ENCODE measurements around the gene TIGAR. TPM values are rescaled to one million over a fixed set of nuclear protein-coding genes. Genes with fewer than 3 reads are reported as not detected.

TIGAR gene
- total RNA-seq, 1 donor from 2014 or later: 3.0 TPM

- no peak for ATAC-seq
Observed at GRCh38 chr12:4282103-4282891, 38.7 kb upstream of the TIGAR start.

DNA sequence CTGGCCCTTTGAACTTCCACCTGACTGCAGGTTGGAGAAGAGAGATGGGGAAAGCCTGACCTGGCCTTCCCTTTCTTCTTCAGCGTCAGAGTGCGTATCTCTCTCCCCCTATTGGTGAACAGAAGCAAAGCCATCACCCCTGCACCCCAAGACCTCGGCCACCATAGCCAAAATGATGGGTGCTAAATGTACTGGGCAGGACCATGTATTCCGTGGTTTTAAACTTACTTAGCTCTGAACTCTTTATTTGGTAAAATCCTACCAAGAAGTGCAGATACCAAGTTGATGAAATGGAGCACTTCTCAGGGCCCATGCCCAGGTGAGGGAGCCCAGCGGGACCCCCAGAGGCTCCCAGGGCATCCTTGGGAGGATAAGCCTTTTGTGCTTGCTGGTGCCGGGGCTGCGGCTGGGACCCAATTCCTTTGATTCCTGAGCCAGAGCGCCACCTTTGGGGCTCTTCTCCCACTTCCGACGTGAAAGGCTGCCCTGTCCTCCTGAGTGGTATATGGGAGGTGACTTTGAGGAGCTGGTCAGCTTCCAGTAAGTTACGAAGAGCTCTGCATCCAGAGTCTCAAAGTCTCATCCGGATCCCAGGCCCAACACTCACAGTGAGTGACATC, 38.0 kb upstream of the TIGAR start:
- no peak for DNase-seq (ENCODE audit: low spot score)
- no peak for ATAC-seq

More at GRCh38 chr12:4282103-4282891, 38.7 kb upstream of the TIGAR start:
- DNase-seq (ENCODE audit: low spot score): no peak

DNA sequence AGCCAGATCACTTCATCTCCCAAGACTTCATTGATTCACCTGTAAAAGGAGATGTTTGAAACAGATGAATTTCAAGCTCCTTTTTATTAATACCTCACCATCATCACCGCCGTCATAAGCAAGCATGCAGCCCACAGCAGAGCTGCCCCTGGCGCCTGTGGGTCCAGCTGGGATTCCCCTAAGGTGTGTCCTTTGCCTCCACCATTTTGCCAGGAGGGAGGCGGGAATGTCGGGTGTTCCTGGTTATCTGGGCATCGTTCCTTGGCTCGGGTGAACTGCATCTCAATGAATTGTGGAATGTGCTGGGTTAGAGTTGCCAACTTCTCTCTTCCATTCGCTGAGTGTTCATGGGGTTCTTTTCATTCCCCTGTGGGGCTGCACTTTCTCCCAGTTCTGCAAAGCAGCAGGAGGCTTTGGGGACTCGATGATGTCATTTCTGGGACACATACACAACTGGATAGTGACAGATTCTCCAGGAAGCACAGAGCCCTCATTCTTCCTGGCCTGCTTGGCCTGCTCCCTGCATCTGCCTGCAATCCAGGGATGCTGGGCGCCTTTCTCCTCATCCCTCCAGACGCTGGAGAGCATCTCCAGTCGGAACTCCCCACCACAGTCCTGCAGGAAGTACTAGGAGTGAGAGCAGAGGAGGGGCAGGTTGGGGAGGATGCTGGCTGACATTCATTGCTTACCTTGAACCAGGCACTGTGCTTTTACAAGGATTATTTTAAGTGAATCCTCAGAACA, 37.3 kb upstream of the TIGAR start:
- DNase-seq (ENCODE audit: low spot score): no peak
- no peak for ATAC-seq

DNA sequence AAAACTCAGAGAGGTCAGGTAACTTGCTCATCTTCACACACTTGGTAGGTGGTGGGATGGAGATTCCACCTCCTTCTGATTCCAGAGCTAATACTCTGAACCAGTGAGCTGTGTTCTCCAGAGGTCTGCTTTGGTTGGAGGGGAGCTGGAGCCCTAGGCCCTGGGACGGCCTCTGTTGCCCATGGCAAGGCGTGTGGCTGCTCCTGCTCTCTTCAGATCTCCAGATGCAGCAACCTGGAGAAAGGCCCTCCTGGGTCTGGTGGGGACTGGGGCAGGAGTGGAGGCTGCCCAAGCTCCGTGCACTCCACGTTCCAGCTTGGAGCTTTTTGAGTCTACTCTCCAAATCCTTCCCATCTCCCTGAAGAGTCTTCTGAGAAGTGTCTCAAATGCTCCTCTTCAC, 36.7 kb upstream of the TIGAR start:
- no peak for ATAC-seq
- DNase-seq (ENCODE audit: low spot score): no peak

GRCh38 chr12:4285070-4285469, 35.9 kb upstream of the TIGAR start:
- no peak for ATAC-seq
- DNase-seq (ENCODE audit: low spot score): no peak

DNA sequence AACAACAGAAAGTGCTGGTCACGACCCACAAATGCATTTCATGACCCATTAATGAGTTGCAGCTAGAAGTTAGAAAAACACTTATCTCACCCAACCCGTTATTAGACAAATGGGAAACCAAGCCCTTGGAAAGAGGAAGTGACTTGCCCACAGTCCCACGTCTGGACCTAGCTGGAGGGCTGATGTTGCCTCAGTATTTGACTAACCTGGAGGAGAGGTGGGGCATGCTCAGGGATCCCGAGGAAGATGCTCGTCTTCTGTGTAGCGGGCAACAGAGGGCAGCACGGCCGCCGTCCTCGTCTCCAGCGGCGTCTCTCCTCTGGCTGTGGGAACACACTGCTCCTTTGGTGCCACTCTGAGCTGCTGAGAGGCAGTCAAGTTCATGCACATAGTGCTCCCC, 34.8 kb upstream of the TIGAR start:
- ATAC-seq (no peak), DNase-seq (ENCODE audit: low spot score) (peak; percentile 35)

GRCh38 chr12:4286771-4287317, 34.2 kb upstream of the TIGAR start:
- DNase-seq (ENCODE audit: low spot score) (peak; percentile 28), ATAC-seq (no peak)

GRCh38 chr12:4287325-4288211, 33.4 kb upstream of the TIGAR start:
- ATAC-seq: no peak

GRCh38 chr12:4288296-4289131, 32.5 kb upstream of the TIGAR start:
- DNase-seq (ENCODE audit: low spot score) (no peak), ATAC-seq (peak; percentile 20)

More at GRCh38 chr12:4287325-4288211, 33.4 kb upstream of the TIGAR start:
- no peak for DNase-seq (ENCODE audit: low spot score)

DNA sequence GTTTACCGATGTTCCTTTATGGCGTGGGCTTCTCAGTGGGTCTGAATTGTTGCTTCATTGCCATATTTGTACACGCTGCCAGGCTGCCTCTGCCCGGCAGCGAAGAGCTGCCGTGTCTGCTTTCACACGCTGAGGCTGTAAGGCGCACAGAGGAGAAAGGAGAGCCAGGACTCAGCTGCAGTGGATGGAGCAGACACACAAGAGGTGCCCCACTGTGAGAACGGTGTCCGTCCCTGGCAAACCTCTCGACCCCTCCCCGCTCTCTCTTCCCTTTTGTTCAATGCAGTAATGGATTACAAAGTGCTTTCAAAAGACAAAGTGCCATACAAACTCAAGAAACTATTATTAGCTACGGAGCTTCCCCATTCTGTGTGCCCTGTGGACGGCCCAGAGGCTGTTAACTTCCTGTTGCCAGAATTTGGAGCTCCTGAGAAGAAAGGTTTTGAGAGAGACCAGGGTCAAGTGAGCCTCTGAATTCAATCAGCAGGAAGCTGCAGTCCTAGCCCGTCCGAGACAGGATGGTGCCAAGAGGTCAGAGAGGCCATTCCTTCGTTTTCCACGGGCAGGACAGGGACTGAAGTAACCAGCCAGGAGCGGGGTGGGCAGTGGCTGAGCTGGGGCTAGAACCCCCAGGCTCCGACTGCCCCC, 31.7 kb upstream of the TIGAR start:
- ATAC-seq (peak; percentile 45), DNase-seq (ENCODE audit: low spot score) (no peak)

DNA sequence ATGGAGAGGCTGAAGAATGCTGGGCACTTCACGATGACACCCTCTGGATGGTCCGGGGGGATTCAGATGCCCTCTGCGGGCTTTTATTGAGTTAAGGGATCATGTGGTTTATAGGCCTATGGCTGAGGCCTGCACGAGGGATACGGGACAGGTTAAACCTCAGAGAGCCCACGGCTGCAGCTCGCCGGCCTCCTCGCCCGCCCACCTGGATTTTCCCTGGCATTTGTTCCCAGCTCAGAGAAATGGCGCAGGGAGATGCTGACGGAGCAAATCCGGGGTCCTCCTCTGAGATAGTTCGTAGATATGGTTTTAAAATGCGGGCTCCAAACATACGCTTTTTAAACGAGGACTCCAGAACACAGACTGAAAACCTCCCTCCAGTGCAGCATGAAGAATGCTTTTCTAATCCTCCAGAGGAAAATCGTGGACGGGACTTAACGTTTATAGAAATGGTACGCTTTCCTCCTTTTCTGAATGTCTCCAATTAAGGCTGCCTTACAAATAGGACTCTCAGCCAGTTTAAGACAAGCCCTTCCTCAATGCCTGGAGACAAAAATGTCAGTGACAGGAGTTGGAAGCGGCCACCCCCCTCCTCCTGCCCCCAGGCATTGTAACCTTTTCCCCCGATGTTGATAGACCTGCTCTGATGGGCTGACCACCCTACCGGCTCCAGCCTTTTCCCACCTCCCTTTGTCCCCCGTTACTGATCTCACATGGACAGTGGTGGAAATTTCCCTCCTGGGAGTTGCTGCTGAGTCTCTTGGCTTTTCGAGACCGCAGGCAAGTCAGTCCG, 30.8 kb upstream of the TIGAR start:
- DNase-seq (ENCODE audit: low spot score) (no peak), ATAC-seq (no peak)

- DNase-seq (ENCODE audit: low spot score): no peak
- ATAC-seq: no peak
Observed at GRCh38 chr12:4292341-4293073, 28.5 kb upstream of the TIGAR start.

- no peak for DNase-seq (ENCODE audit: low spot score)
- ATAC-seq: no peak
Observed at GRCh38 chr12:4293299-4293965, 27.6 kb upstream of the TIGAR start.

GRCh38 chr12:4293966-4294505, 27.0 kb upstream of the TIGAR start:
- DNase-seq (ENCODE audit: low spot score): no peak
- no peak for ATAC-seq

- no peak for ATAC-seq
- no peak for DNase-seq (ENCODE audit: low spot score)
Observed at GRCh38 chr12:4296751-4297150, 24.3 kb upstream of the TIGAR start.

GRCh38 chr12:4297617-4298016, 23.4 kb upstream of the TIGAR start:
- no peak for DNase-seq (ENCODE audit: low spot score)
- no peak for ATAC-seq

DNA sequence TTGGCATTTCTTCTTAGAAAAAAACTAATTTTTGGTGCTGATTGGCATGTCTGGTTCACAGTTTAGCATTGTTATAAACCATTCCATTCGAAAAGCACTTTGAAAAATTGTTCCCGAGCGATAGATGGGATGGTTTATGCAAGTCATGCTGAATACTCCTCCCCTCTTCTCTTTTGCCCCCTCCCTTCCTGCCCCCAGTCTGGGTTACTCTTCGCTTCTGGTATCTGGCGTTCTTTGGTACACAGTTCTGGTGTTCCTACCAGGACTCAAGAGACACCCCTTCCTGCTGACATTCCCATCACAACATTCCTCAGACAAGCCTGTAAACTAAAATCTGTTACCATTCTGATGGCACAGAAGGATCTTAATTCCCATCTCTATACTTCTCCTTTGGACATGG, 20.1 kb upstream of the TIGAR start:
- ATAC-seq: no peak
- no peak for DNase-seq (ENCODE audit: low spot score)

All from left lobe of liver (tissue), 2 donors.